ENCODE data around the gene RPIA.

The RPIA gene

DNA sequence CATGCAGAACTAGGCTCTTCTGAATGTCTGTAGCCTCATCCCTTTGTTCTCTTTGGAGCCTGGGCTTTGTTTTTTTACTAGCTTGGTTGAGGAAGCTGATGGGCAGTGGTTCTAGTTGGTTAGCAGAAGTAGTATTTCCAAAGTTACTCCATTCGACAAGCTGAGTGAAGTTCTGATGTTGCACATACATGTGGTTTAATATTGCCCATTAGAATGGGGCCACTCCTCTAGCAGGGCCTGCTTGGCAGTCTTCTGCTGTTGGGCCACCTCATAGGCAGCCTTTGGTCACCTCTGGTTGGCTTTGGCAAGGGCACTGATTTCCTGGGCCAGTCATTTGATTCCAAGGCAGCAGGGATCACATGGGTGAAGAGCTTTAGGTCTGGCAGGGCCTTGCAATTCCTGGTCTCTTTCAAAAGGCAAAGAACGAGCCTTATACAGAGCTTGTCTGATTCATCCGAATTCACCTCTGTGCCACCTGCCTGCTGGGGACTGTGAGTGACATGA lies 2.5 kb downstream of the RPIA start:
- no peak for TF ChIP-seq EP300 (IDR thresholded peaks at IDR 0.05; ENCODE audit: borderline replicate concordance)
- TF ChIP-seq YY1 (IDR thresholded peaks at IDR 0.05; ENCODE audit: low read depth), result no peak
- no peak for TF ChIP-seq EGR1 (IDR thresholded peaks at IDR 0.05)
- TF ChIP-seq, protein P1, sequence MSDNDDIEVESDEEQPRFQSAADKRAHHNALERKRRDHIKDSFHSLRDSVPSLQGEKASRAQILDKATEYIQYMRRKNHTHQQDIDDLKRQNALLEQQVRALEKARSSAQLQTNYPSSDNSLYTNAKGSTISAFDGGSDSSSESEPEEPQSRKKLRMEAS (IDR thresholded peaks at IDR 0.05), result no peak
- TF ChIP-seq FOXM1 (IDR thresholded peaks at IDR 0.05; ENCODE audit: borderline replicate concordance, low read depth), result no peak
- no peak for TF ChIP-seq CREB1 (IDR thresholded peaks at IDR 0.05; ENCODE audit: low read depth)
- TF ChIP-seq, protein P2, sequence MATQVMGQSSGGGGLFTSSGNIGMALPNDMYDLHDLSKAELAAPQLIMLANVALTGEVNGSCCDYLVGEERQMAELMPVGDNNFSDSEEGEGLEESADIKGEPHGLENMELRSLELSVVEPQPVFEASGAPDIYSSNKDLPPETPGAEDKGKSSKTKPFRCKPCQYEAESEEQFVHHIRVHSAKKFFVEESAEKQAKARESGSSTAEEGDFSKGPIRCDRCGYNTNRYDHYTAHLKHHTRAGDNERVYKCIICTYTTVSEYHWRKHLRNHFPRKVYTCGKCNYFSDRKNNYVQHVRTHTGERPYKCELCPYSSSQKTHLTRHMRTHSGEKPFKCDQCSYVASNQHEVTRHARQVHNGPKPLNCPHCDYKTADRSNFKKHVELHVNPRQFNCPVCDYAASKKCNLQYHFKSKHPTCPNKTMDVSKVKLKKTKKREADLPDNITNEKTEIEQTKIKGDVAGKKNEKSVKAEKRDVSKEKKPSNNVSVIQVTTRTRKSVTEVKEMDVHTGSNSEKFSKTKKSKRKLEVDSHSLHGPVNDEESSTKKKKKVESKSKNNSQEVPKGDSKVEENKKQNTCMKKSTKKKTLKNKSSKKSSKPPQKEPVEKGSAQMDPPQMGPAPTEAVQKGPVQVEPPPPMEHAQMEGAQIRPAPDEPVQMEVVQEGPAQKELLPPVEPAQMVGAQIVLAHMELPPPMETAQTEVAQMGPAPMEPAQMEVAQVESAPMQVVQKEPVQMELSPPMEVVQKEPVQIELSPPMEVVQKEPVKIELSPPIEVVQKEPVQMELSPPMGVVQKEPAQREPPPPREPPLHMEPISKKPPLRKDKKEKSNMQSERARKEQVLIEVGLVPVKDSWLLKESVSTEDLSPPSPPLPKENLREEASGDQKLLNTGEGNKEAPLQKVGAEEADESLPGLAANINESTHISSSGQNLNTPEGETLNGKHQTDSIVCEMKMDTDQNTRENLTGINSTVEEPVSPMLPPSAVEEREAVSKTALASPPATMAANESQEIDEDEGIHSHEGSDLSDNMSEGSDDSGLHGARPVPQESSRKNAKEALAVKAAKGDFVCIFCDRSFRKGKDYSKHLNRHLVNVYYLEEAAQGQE (IDR thresholded peaks at IDR 0.05; ENCODE audit: low read depth), result no peak
- TF ChIP-seq TAF1 (IDR thresholded peaks at IDR 0.05; ENCODE audit: low read depth), result no peak
- TF ChIP-seq TEAD4 (IDR thresholded peaks at IDR 0.05), result no peak
- no peak for TF ChIP-seq ZBTB7A (IDR thresholded peaks at IDR 0.05; ENCODE audit: low read depth)

DNA sequence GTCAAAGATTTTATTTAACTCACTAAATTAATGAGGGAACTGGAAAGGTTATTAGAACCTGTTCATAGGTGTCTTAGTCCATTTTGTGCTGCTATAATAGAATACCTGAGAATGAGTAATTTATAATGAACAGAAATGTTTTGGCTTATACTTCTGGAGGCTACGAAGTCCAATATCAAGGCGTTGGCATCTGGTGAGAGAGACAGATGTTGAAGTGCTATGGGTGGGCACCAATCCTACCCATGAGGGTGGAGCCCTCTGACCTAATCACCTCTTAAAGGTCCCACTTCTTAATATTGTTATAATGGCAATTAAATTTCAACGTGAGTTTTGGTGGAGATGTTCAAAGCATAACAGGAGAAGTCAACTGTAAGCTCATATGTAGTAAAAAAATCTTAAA lies 5.1 kb downstream of the RPIA start:
- TF ChIP-seq CREB1 (IDR thresholded peaks at IDR 0.05; ENCODE audit: low read depth) (no peak), TAF1 (IDR thresholded peaks at IDR 0.05; ENCODE audit: low read depth) (no peak), YY1 (IDR thresholded peaks at IDR 0.05; ENCODE audit: low read depth) (no peak), TEAD4 (IDR thresholded peaks at IDR 0.05) (no peak), ZBTB7A (IDR thresholded peaks at IDR 0.05; ENCODE audit: low read depth) (no peak), TCF12 (IDR thresholded peaks at IDR 0.05; ENCODE audit: low read depth) (no peak), CEBPB (IDR thresholded peaks at IDR 0.05) (no peak), FOXM1 (IDR thresholded peaks at IDR 0.05; ENCODE audit: borderline replicate concordance, low read depth) (no peak), EP300 (IDR thresholded peaks at IDR 0.05; ENCODE audit: borderline replicate concordance) (no peak), RAD21 (IDR thresholded peaks at IDR 0.05; ENCODE audit: low read depth) (no peak), NFIC (IDR thresholded peaks at IDR 0.05) (no peak), EGR1 (IDR thresholded peaks at IDR 0.05) (no peak)
- TF ChIP-seq, protein P1 (IDR thresholded peaks at IDR 0.05), result no peak
- TF ChIP-seq, protein P2 (IDR thresholded peaks at IDR 0.05; ENCODE audit: low read depth), result no peak
- TF ChIP-seq, protein P3, sequence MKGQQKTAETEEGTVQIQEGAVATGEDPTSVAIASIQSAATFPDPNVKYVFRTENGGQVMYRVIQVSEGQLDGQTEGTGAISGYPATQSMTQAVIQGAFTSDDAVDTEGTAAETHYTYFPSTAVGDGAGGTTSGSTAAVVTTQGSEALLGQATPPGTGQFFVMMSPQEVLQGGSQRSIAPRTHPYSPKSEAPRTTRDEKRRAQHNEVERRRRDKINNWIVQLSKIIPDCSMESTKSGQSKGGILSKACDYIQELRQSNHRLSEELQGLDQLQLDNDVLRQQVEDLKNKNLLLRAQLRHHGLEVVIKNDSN (IDR thresholded peaks at IDR 0.05), result no peak

DNA sequence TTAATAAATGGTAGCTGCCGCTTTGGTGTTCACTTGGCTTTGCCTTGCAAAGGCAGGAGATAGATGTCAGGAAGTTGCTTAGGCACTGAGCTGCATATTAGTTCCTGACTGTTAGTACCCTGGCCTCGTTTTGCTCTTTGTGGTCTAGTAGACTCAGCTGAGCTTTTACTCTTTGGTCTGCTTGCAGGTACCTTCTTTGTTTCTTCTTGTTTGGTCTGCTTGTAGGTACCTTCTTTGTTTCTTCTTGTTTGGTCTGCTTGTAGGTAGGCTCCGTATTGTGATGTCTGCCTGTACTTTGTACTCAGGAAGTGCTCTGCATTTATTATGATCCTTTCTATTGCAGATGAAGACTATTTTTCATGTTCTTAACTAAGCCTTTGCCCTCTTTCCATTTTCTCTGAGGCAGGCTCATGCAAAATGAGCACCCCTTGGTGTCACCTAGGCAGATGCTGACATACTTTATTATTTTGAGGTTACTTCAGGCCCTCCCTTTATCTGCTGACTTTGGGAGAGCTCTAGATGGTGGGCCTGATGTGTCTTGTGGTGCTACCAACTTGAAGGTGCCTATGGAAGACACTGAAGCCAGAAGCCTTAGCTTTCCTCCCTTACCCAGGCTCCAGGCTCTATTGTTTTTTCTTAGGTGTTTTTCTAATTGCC lies 6.0 kb downstream of the RPIA start:
- TF ChIP-seq RAD21 (IDR thresholded peaks at IDR 0.05; ENCODE audit: low read depth) (no peak), CREB1 (IDR thresholded peaks at IDR 0.05; ENCODE audit: low read depth) (no peak), TEAD4 (IDR thresholded peaks at IDR 0.05) (no peak), TCF12 (IDR thresholded peaks at IDR 0.05; ENCODE audit: low read depth) (no peak), TAF1 (IDR thresholded peaks at IDR 0.05; ENCODE audit: low read depth) (no peak), CEBPB (IDR thresholded peaks at IDR 0.05) (no peak), FOXM1 (IDR thresholded peaks at IDR 0.05; ENCODE audit: borderline replicate concordance, low read depth) (no peak), NFIC (IDR thresholded peaks at IDR 0.05) (no peak), EGR1 (IDR thresholded peaks at IDR 0.05) (no peak)
- TF ChIP-seq, protein P1 (IDR thresholded peaks at IDR 0.05), result no peak

DNA sequence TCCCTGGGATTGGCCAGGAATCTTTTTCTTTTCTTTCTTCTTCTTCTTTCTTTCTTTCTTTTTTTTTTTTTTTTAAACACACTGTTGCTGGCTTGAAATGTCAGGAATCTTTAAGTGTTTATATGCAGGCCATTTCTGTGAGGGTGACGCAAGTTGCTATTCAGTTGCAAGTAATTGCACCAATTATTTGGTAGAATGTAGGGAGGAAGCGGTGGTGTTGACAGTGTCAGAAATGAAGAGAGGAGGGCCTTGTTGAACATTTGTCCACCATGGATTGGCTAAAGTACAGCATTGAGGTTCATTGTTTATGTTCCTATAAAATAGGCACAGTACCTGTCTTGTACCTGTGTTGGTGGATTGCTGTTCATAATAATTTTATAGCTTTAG lies 6.5 kb downstream of the RPIA start:
- no peak for TF ChIP-seq RAD21 (IDR thresholded peaks at IDR 0.05; ENCODE audit: low read depth)
- no peak for TF ChIP-seq EP300 (IDR thresholded peaks at IDR 0.05; ENCODE audit: borderline replicate concordance)
- TF ChIP-seq CEBPB (IDR thresholded peaks at IDR 0.05), result no peak
- TF ChIP-seq EGR1 (IDR thresholded peaks at IDR 0.05), result no peak
- TF ChIP-seq, protein P1 (IDR thresholded peaks at IDR 0.05), result no peak
- no peak for TF ChIP-seq CREB1 (IDR thresholded peaks at IDR 0.05; ENCODE audit: low read depth)
- TF ChIP-seq YY1 (IDR thresholded peaks at IDR 0.05; ENCODE audit: low read depth), result no peak
- no peak for TF ChIP-seq NFIC (IDR thresholded peaks at IDR 0.05)
- no peak for TF ChIP-seq TAF1 (IDR thresholded peaks at IDR 0.05; ENCODE audit: low read depth)
- TF ChIP-seq, protein P2 (IDR thresholded peaks at IDR 0.05; ENCODE audit: low read depth), result no peak
- TF ChIP-seq ZBTB7A (IDR thresholded peaks at IDR 0.05; ENCODE audit: low read depth), result no peak
